GM18502 (cell line): Measurements from ENCODE around the gene VSNL1.

Experiments used
- ATAC-seq: cut with Tn5 transposase; IDR thresholded peaks from one replicate; pipeline ENCODE4 v1.9.1; 2021; ENCODE audit warnings: mild to moderate bottlenecking; ENCODE audit not compliant: unreplicated experiment, poor library complexity

VSNL1 gene

DNA sequence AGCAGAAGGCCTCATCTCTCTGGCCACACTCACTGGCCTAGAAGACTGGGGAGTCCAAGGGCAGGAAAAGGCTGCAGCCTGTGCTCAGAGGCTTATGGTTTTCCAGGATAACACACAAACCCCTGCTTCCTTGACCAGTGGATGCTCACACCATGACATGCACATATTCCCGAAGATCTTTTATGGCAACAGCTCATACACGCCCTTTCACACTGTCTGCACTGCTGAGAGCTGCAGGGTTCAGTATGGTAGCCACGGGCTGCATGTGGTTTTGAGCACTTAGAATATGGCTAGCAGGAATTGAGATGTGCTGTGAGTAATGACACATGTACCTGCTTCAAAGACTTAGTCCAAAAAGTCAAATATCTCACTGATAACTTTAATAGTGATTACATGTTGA lies 95.8 kb downstream of the VSNL1 start:
- ATAC-seq = no peak

GRCh38 chr2:17637131-17637906 lies 96.8 kb downstream of the VSNL1 start:
- no peak for ATAC-seq

GRCh38 chr2:17638196-17638743 lies 97.8 kb downstream of the VSNL1 start:
- ATAC-seq = no peak

DNA sequence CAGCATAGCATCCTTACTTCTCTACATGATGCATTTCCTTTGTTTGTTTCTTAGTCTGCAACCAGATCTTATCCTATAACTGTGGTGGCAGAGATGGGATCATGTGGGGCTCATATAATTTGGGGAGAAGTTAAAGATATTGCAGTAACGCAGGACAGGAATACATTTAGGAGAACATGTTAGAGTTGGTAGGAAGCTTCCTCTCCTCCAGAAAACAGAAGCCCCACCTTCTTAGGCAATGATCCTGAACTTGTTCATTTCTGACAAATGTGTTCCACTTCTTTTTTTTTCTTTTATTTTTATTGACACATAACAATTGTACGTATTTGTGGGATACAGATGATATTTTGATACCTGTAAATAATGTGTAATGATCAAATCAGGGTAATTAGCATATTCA lies 99.9 kb downstream of the VSNL1 start:
- no peak for ATAC-seq

DNA sequence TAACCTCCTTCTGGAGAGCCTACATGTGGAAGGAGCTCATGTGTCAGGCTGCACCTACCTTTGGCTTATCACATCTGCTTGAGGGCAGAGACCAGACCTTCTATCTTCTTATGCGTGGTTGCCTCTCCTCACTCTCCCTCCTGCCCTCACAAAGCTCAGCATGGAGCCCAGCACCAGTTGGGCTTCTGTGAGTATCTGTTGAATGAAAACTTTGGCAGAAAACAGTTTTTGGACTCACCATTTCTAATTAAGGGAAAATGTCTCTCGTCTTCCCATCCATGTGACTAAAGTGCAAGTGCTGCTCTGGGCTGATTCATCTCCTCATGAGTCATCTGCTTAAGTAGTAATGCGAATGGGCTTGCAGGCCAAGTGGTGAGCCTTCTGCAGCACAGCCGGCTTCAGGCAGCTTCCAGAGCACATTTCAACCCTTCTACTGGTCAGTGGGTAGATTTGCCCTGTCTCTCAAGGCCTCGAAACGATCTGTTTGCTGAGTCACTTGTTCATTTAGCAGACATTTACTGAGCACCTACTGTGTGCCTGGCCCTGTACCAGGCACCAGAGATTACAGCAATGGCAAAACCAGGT lies 102.6 kb downstream of the VSNL1 start:
- no peak for ATAC-seq

GRCh38 chr2:17644997-17645720 lies 104.7 kb downstream of the VSNL1 start:
- no peak for ATAC-seq

GRCh38 chr2:17646081-17646554 lies 105.6 kb downstream of the VSNL1 start:
- ATAC-seq = peak; percentile 88

GRCh38 chr2:17646838-17647701 lies 106.6 kb downstream of the VSNL1 start:
- ATAC-seq = no peak

DNA sequence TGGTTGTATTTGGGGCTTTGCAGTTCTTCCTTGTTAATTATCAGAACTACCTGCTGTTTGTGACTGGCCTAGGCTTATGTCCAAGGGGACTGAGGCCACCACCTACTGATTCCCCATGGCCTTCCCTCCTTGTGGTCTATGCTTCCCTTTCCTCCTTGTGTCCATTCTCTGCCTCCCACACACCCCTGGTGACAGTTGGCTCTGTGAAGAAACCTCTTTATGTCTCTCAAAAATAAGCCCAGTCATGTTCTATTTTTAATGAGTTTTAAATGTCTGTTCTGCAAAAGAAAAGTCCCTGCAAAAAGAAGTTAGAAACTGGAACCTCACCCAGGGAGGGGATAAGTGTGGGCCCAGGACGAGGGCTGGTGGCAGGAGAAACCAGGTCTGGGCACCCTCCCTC lies 108.1 kb downstream of the VSNL1 start:
- no peak for ATAC-seq

- ATAC-seq = no peak
Observed at GRCh38 chr2:17649026-17649425, 108.5 kb downstream of the VSNL1 start.

GRCh38 chr2:17652681-17653394 lies 112.3 kb downstream of the VSNL1 start:
- no peak for ATAC-seq

DNA sequence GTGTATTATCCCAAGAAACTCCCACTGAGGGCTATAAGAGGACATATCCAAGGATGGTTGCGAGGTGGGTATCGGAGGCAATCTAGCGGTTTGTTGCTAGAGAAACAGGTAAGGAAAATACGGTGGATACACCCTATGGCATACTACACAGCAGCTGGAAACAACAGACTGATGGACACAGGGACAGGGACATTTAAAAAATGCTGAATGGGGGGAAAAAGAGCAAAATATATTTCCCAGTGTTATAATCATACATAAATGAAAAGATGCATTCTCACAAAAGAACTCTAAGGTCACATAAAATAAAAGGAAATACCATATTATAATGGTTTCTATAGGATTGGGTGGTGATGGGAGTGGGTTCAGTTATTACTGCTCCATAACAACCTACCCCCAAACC lies 117.3 kb downstream of the VSNL1 start:
- ATAC-seq = no peak

GRCh38 chr2:17658251-17658843 lies 117.9 kb downstream of the VSNL1 start:
- peak; percentile 53 for ATAC-seq

DNA sequence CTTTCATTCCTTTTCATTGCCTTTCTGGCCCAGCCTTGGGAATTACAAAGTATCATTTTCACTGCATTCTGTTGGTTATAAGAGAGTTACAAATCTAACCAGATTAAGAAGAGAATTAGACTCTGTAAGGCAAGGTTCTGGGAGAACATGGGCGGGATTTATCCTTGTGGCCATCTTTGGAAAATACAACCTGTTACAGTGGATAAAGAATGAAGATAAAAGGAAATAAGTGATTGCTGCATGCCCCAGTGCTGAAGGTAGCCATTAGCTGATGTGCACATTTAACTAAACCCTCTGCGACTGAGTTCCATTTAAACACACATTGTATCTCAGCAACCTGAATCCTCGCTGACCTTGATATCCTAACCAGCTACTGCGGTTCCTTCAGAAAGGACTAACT lies 119.7 kb downstream of the VSNL1 start:
- no peak for ATAC-seq

GRCh38 chr2:17661460-17661859 lies 121.0 kb downstream of the VSNL1 start:
- ATAC-seq = no peak

GRCh38 chr2:17662723-17663122 lies 122.2 kb downstream of the VSNL1 start:
- no peak for ATAC-seq

DNA sequence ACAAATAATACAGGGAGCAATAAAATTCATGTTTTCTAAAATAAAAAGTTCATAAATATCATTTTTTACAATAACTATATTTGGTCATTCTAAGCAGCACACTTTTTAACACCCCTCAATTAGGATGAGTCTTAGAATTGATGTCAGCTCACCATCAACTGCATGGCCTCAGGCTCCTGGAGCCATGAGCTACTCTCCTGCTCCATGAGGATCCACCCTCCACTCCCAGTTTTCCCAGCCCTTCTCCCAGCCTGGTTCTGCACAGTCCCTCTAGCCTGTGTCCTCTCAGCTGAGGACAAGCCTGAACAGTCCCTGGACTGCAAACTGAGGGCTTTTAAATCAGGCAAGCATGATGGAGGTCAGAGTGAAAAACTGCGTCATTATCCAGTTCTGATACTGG lies 124.0 kb downstream of the VSNL1 start:
- ATAC-seq = no peak

GRCh38 chr2:17667898-17668297 lies 127.4 kb downstream of the VSNL1 start:
- no peak for ATAC-seq
